Measurements from ENCODE around the gene ZSCAN1.
A peak's percentile ranks its signal among the peaks of the same experiment; 100 is the strongest.

ZSCAN1 gene

GRCh38 chr19:58047672-58048071 is 13.8 kb downstream of the ZSCAN1 start:
- Mint-ChIP-seq H3K4me1 (ENCODE audit: low read depth) (no peaks in the 10 kb centered on the region), H3K4me3 (no peak overlapping the region), H3K9me3 (peaks cover 49% of the 10 kb centered on the region), H3K27ac (no peak overlapping the region), H3K27me3 (ENCODE audit: low read depth) (no peaks in the 10 kb centered on the region), H3K36me3 (ENCODE audit: low read depth) (peaks cover 3% of the 10 kb centered on the region)

GRCh38 chr19:58052256-58052655 is 18.4 kb downstream of the ZSCAN1 start:
- H3K27ac Mint-ChIP-seq: no peak overlapping the region
- peaks cover 48% of the 10 kb centered on the region for H3K9me3 Mint-ChIP-seq
- H3K27me3 Mint-ChIP-seq (ENCODE audit: low read depth): no peaks in the 10 kb centered on the region
- H3K4me1 Mint-ChIP-seq (ENCODE audit: low read depth): no peaks in the 10 kb centered on the region
- H3K4me3 Mint-ChIP-seq: no peak overlapping the region
- H3K36me3 Mint-ChIP-seq (ENCODE audit: low read depth): peaks cover 3% of the 10 kb centered on the region

GRCh38 chr19:58053480-58054156 is 19.8 kb downstream of the ZSCAN1 start:
- Mint-ChIP-seq H3K36me3 (ENCODE audit: low read depth) (peaks cover 3% of the 10 kb centered on the region), H3K4me1 (ENCODE audit: low read depth) (no peaks in the 10 kb centered on the region), H3K27me3 (ENCODE audit: low read depth) (no peaks in the 10 kb centered on the region), H3K9me3 (peaks cover 51% of the 10 kb centered on the region), H3K27ac (no peak overlapping the region), H3K4me3 (no peak overlapping the region)

- H3K4me3 Mint-ChIP-seq: no peak overlapping the region
- no peaks in the 10 kb centered on the region for H3K4me1 Mint-ChIP-seq (ENCODE audit: low read depth)
- no peak overlapping the region for H3K27ac Mint-ChIP-seq
- H3K9me3 Mint-ChIP-seq: peaks cover 47% of the 10 kb centered on the region
- H3K27me3 Mint-ChIP-seq (ENCODE audit: low read depth): no peaks in the 10 kb centered on the region
- peaks cover 7% of the 10 kb centered on the region for H3K36me3 Mint-ChIP-seq (ENCODE audit: low read depth)
Observed at GRCh38 chr19:58054901-58055874, 21.4 kb downstream of the ZSCAN1 start.

- H3K27ac Mint-ChIP-seq: no peak overlapping the region
- H3K4me1 Mint-ChIP-seq (ENCODE audit: low read depth): no peaks in the 10 kb centered on the region
- no peaks in the 10 kb centered on the region for H3K27me3 Mint-ChIP-seq (ENCODE audit: low read depth)
- H3K36me3 Mint-ChIP-seq (ENCODE audit: low read depth): peaks cover 7% of the 10 kb centered on the region
- H3K4me3 Mint-ChIP-seq: no peak overlapping the region
- peaks cover 45% of the 10 kb centered on the region for H3K9me3 Mint-ChIP-seq
Observed at GRCh38 chr19:58056261-58056660, 22.4 kb downstream of the ZSCAN1 start.

GRCh38 chr19:58056861-58057260 is 23.0 kb downstream of the ZSCAN1 start:
- Mint-ChIP-seq H3K4me3 (no peak overlapping the region), H3K27me3 (ENCODE audit: low read depth) (no peaks in the 10 kb centered on the region), H3K36me3 (ENCODE audit: low read depth) (peaks cover 7% of the 10 kb centered on the region), H3K27ac (no peak overlapping the region), H3K4me1 (ENCODE audit: low read depth) (no peaks in the 10 kb centered on the region), H3K9me3 (peaks cover 40% of the 10 kb centered on the region)

GRCh38 chr19:58058467-58058866 is 24.6 kb downstream of the ZSCAN1 start:
- H3K36me3 Mint-ChIP-seq (ENCODE audit: low read depth): peaks cover 7% of the 10 kb centered on the region
- H3K27me3 Mint-ChIP-seq (ENCODE audit: low read depth): no peaks in the 10 kb centered on the region
- peaks cover 45% of the 10 kb centered on the region for H3K9me3 Mint-ChIP-seq
- no peak overlapping the region for H3K4me3 Mint-ChIP-seq
- H3K27ac Mint-ChIP-seq: no peak overlapping the region
- H3K4me1 Mint-ChIP-seq (ENCODE audit: low read depth): no peaks in the 10 kb centered on the region

- H3K27ac Mint-ChIP-seq: peak within 1 kb of the TSS; percentile 26
- H3K4me3 Mint-ChIP-seq: peak within 1 kb of the TSS; percentile 42
- H3K36me3 Mint-ChIP-seq (ENCODE audit: low read depth): peaks cover 7% of the 10 kb centered on the region
- H3K9me3 Mint-ChIP-seq: peaks cover 50% of the 10 kb centered on the region
- no peaks in the 10 kb centered on the region for H3K27me3 Mint-ChIP-seq (ENCODE audit: low read depth)
- H3K4me1 Mint-ChIP-seq (ENCODE audit: low read depth): no peaks in the 10 kb centered on the region
Observed at GRCh38 chr19:58059003-58059670, 25.3 kb downstream of the ZSCAN1 start, which contains the start of gene ZNF135. TSS of gene ZNF135 (plus strand) at chr19:58059282. CDS start at chr19:58060003, 721 bp downstream.

GRCh38 chr19:58059671-58060078 is 25.9 kb downstream of the ZSCAN1 start:
- no peaks in the 10 kb centered on the region for H3K27me3 Mint-ChIP-seq (ENCODE audit: low read depth)
- H3K27ac Mint-ChIP-seq: no peak overlapping the region
- H3K36me3 Mint-ChIP-seq (ENCODE audit: low read depth): peaks cover 7% of the 10 kb centered on the region
- H3K9me3 Mint-ChIP-seq: peaks cover 48% of the 10 kb centered on the region
- H3K4me3 Mint-ChIP-seq: no peak overlapping the region
- no peaks in the 10 kb centered on the region for H3K4me1 Mint-ChIP-seq (ENCODE audit: low read depth)

- Mint-ChIP-seq H3K4me1 (ENCODE audit: low read depth) (no peaks in the 10 kb centered on the region), H3K4me3 (no peak overlapping the region), H3K36me3 (ENCODE audit: low read depth) (peaks cover 7% of the 10 kb centered on the region), H3K27me3 (ENCODE audit: low read depth) (no peaks in the 10 kb centered on the region), H3K27ac (no peak overlapping the region), H3K9me3 (peaks cover 49% of the 10 kb centered on the region)
Observed at GRCh38 chr19:58060231-58060630, 26.4 kb downstream of the ZSCAN1 start.

- Mint-ChIP-seq H3K36me3 (ENCODE audit: low read depth) (peaks cover 9% of the 10 kb centered on the region), H3K4me1 (ENCODE audit: low read depth) (no peaks in the 10 kb centered on the region), H3K27me3 (ENCODE audit: low read depth) (no peaks in the 10 kb centered on the region)
Observed at GRCh38 chr19:58063712-58064111, 29.9 kb downstream of the ZSCAN1 start.

GRCh38 chr19:58067240-58067912 is 33.6 kb downstream of the ZSCAN1 start:
- peaks cover 74% of the 10 kb centered on the region for H3K9me3 Mint-ChIP-seq
- no peak overlapping the region for H3K27ac Mint-ChIP-seq
- no peaks in the 10 kb centered on the region for H3K4me1 Mint-ChIP-seq (ENCODE audit: low read depth)
- H3K27me3 Mint-ChIP-seq (ENCODE audit: low read depth): no peaks in the 10 kb centered on the region
- no peak overlapping the region for H3K4me3 Mint-ChIP-seq
- peaks cover 6% of the 10 kb centered on the region for H3K36me3 Mint-ChIP-seq (ENCODE audit: low read depth)

More at GRCh38 chr19:58063712-58064111, 29.9 kb downstream of the ZSCAN1 start:
- Mint-ChIP-seq H3K4me3 (no peak overlapping the region), H3K9me3 (peaks cover 68% of the 10 kb centered on the region), H3K27ac (no peak overlapping the region)

- H3K27ac Mint-ChIP-seq: no peak overlapping the region
- no peak overlapping the region for H3K4me3 Mint-ChIP-seq
- H3K27me3 Mint-ChIP-seq (ENCODE audit: low read depth): no peaks in the 10 kb centered on the region
- peaks cover 59% of the 10 kb centered on the region for H3K9me3 Mint-ChIP-seq
- peaks cover 5% of the 10 kb centered on the region for H3K36me3 Mint-ChIP-seq (ENCODE audit: low read depth)
- H3K4me1 Mint-ChIP-seq (ENCODE audit: low read depth): no peaks in the 10 kb centered on the region
Observed at GRCh38 chr19:58079792-58080191, 46.0 kb downstream of the ZSCAN1 start.

GRCh38 chr19:58083021-58083420 is 49.2 kb downstream of the ZSCAN1 start:
- Mint-ChIP-seq H3K36me3 (ENCODE audit: low read depth) (peaks cover 7% of the 10 kb centered on the region), H3K4me3 (no peak overlapping the region)

More at GRCh38 chr19:58083021-58083420, 49.2 kb downstream of the ZSCAN1 start:
- peaks cover 37% of the 10 kb centered on the region for H3K9me3 Mint-ChIP-seq
- no peak overlapping the region for H3K27ac Mint-ChIP-seq
- H3K4me1 Mint-ChIP-seq (ENCODE audit: low read depth): no peaks in the 10 kb centered on the region
- H3K27me3 Mint-ChIP-seq (ENCODE audit: low read depth): no peaks in the 10 kb centered on the region

Measured in T-helper 1 cell treated with Interleukin-12 subunit alpha and Interleukin-12 subunit beta and Interleukin-4 antibody, amounts not matched to agents 30 μg/mL and 1 μg/mL, for 36 hours (primary cell).